GM12875 (cell line): ENCODE measurements around the gene PNKP.

Experiments
- H3K4me3 ChIP-seq: one replicate; pipeline ENCODE4 v1.5.1; 2011; ENCODE audit warnings: low read depth, low read length, control low read depth
- CTCF ChIP-seq: IDR thresholded peaks from 2 replicates; pipeline ENCODE4 v1.5.1; 2011; ENCODE audit warnings: low read depth, mild to moderate bottlenecking, control low read depth, inconsistent platforms, low read length, moderate library complexity, borderline replicate concordance; ENCODE audit not compliant: insufficient read depth

The PNKP gene

DNA sequence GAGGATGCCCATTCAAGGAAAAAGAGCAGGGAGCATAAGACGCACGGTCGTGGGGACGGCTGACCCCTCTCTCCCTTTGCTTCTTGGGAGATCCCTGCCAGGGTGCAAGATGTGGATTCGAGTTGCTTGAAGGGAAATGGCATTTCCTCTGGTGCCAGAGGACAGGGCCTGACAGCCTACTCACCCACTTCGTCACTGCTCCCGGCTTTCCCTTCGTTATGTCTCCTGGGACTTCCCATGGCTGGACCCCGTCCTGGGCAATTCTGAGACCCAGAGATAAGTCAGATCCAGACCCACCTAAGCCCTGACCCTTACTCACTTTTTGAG lies 11.3 kb upstream of the PNKP start:
- peak overlapping the region; percentile 100 for H3K4me3 ChIP-seq
- no peak for TF ChIP-seq CTCF

GRCh38 chr19:49877879-49878743 lies 10.7 kb upstream of the PNKP start:
- no peak for TF ChIP-seq CTCF
- peak overlapping the region; percentile 100 for H3K4me3 ChIP-seq

DNA sequence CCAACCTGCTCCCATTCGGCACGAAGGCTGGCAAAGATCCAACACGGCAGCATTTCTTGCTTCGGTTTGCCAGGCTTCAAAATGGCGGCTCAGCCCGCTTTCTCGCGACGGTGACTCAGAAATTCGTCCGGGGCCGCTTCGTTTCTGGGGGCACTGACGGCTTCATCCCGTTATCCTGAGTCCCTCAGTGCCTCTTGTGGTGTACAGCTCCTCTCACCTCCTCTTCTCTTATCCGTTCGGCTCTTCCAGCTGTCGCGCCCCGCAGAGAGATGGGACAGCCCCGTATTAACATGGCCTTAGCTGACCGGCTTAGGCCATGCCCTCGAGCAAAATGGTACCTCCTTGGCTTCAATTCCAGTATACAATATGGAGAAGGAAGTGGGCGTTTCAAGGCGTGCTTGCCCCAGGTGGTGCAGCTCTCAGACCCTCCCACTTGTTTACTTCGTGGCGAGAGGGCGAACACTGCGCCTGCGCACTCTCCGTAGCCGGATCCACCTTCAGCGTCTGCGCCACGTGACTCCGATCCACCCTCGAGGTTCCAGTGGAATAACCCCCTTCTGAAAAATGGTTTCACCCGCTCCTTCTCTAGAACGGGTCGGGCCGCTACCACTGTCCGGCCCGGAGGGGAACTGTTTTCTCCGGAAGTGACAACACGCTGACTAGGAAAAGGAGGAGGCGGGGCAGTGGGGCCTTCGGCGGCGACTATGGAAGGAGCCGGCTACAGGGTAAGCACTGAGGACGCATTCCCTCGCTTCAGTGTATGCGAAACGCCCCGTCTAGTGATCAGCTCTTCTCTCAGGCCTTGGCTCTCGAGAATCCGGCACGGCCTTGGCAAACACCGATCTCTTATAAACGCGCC lies 9.9 kb upstream of the PNKP start, which contains the start of the genes AKT1S1 and TBC1D17:
Gene AKT1S1, minus strand, starts transcription at position 336 of the 859 bp plus-strand sequence. CDS start 4,060 bp downstream, outside the sequence.
Gene TBC1D17, plus strand, starts transcription at position 683 of the 859 bp plus-strand sequence. Its CDS starts 22 bp downstream, at position 705.
- peak within 1 kb of the TSS; percentile 100 for H3K4me3 ChIP-seq
- TF ChIP-seq CTCF: no peak

- no peak for TF ChIP-seq CTCF
These were observed 9.1 kb upstream of the PNKP start for GRCh38 chr19:49876422-49877019.

DNA sequence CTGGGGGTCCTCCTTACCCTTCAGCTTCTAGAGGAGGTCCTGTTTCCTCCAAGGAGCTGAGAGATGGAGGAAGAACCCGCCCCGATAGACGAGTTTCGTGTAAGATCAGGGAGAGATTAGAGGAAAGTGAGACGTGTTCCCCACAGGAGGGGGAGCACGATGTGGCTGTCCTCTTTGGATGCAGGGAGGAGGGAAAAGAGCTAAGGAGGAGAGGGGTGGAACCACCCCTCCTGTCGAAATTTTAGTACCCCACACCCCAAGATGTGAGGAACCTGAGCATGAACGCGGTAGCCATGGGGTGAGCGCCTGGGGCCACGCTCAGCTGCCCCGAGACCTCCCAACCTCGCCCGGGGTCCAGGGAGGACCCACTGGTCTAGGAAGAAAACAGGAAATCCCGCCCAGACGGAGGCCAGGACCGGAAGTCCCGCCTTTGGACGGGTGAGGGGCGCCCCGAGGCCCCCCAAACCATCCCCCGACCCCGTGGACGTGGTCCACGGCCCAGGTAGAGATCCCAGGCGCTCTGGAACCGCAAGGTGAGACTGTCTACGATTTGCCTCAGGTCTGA lies 8.6 kb upstream of the PNKP start:
- no peak for TF ChIP-seq CTCF
- H3K4me3 ChIP-seq: peak overlapping the region; percentile 100

More at GRCh38 chr19:49876422-49877019, 9.1 kb upstream of the PNKP start:
- peak overlapping the region; percentile 100 for H3K4me3 ChIP-seq

- H3K4me3 ChIP-seq: no peak overlapping the region
- TF ChIP-seq CTCF: no peak
These were observed 7.8 kb upstream of the PNKP start for GRCh38 chr19:49875177-49875576.
